HG02938 (cell line): ENCODE measurements around the gene ZMYM4.

ENCODE experiments used
- ATAC-seq: cut with Tn5 transposase; IDR thresholded peaks from one replicate; pipeline ENCODE4 v1.9.1; 2021; ENCODE audit warnings: mild to moderate bottlenecking, moderate library complexity; ENCODE audit not compliant: unreplicated experiment

The ZMYM4 gene

GRCh38 chr1:35274197-35274596 lies 5.7 kb downstream of the ZMYM4 start:
- ATAC-seq, result no peak

GRCh38 chr1:35278886-35279554 lies 10.5 kb downstream of the ZMYM4 start:
- no peak for ATAC-seq

GRCh38 chr1:35279555-35279904 lies 11.0 kb downstream of the ZMYM4 start:
- ATAC-seq, result no peak

- no peak for ATAC-seq
Observed at GRCh38 chr1:35280006-35280405, 11.5 kb downstream of the ZMYM4 start.

- no peak for ATAC-seq
Observed at GRCh38 chr1:35281565-35281964, 13.1 kb downstream of the ZMYM4 start.

GRCh38 chr1:35282172-35282571 lies 13.7 kb downstream of the ZMYM4 start:
- no peak for ATAC-seq

GRCh38 chr1:35284852-35285251 lies 16.3 kb downstream of the ZMYM4 start:
- ATAC-seq, result no peak

- ATAC-seq, result no peak
Observed at GRCh38 chr1:35285771-35286606, 17.5 kb downstream of the ZMYM4 start.

GRCh38 chr1:35287807-35288640 lies 19.5 kb downstream of the ZMYM4 start:
- ATAC-seq, result no peak

GRCh38 chr1:35288761-35289160 lies 20.3 kb downstream of the ZMYM4 start:
- no peak for ATAC-seq

- ATAC-seq, result no peak
Observed at GRCh38 chr1:35290452-35290851, 21.9 kb downstream of the ZMYM4 start.

GRCh38 chr1:35294809-35295208 lies 26.3 kb downstream of the ZMYM4 start:
- ATAC-seq, result no peak

- no peak for ATAC-seq
Observed at GRCh38 chr1:35297886-35298285, 29.4 kb downstream of the ZMYM4 start.

- no peak for ATAC-seq
Observed at GRCh38 chr1:35298464-35298863, 30.0 kb downstream of the ZMYM4 start.

- no peak for ATAC-seq
Observed at GRCh38 chr1:35300376-35300775, 31.9 kb downstream of the ZMYM4 start.

- ATAC-seq, result no peak
Observed at GRCh38 chr1:35301674-35302392, 33.3 kb downstream of the ZMYM4 start.

- ATAC-seq, result no peak
Observed at GRCh38 chr1:35305383-35305782, 36.9 kb downstream of the ZMYM4 start.

GRCh38 chr1:35315649-35316048 lies 47.1 kb downstream of the ZMYM4 start:
- no peak for ATAC-seq

GRCh38 chr1:35316264-35316663 lies 47.8 kb downstream of the ZMYM4 start:
- no peak for ATAC-seq

- ATAC-seq, result no peak
Observed at GRCh38 chr1:35319988-35320713, 51.6 kb downstream of the ZMYM4 start.
